ENCODE data around the gene USP24. TPM values are rescaled to one million over a fixed set of nuclear protein-coding genes. Genes with fewer than 3 reads are reported as not detected.

USP24 gene
- total RNA-seq, 1 experiment from 2014 or later, result 35.3 TPM

DNA sequence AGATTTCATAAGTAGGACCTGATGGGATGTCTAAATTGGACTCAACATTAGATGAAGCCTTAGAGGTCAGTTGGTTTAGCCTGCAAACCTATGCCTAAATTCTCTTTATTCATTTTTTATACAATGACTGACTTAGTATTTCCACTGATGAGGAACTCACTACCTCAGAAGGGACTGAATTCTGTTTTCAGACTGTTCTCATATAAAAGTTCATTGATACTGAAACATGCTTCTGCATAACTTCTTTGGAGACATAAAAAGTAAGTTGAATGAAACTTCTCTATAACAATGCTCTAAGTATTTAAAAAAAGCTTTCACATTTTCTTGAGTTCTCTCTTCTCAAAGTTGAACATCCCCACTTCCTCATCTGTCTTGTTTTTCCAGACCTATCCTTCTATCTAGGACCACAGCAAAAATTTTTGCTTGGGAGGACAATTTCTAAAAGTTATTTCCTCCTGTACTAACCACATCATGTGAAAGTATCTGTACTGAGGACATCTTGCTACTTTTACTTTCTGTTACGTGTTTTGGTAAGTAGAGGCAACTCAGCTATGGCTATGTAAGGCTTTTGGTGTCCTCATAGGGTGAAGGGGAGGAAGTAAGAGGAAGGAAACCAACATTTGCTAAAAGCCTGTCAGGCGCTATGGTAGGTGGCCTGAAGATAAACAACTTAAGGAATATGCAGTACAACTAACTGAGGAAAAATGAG, 64.1 kb downstream of the USP24 start:
- no peak overlapping the region for H3T11ph ChIP-seq (ENCODE audit: low read length)
- H3K56ac ChIP-seq (ENCODE audit: insufficient read length, low read depth, low read length), result no peak overlapping the region
- peaks cover 13 to 48% (median 36%) of the 10 kb centered on the region in 3 experiments; a peak in 6 of 7 replicates for H3K36me3 Mint-ChIP-seq (ENCODE audit: insufficient read depth in 1 of 3, low read depth in 3 of 3)
- no peak overlapping the region for H3K27ac Mint-ChIP-seq
- no peak overlapping the region for H3K4ac ChIP-seq (ENCODE audit: low read depth, low read length)
- no peak overlapping the region for H4K5ac ChIP-seq (ENCODE audit: insufficient read length, low read depth, low read length)
- no peak overlapping the region for H2AFZ ChIP-seq (ENCODE audit: low read length)
- H3K23me2 ChIP-seq (ENCODE audit: insufficient read length, low read depth, low read length, poor library complexity, severe bottlenecking), result no peaks in the 10 kb centered on the region
- no peak overlapping the region for H3K4me3 Mint-ChIP-seq
- no peaks in the 10 kb centered on the region; a peak in 1 of 5 replicates for H3K9me3 Mint-ChIP-seq
- no peaks in the 10 kb centered on the region for H3K27me3 ChIP-seq (ENCODE audit: insufficient read depth, low read length)
- H4K20me1 ChIP-seq (ENCODE audit: control insufficient read depth, insufficient read depth, insufficient read length), result no peaks in the 10 kb centered on the region
- H3K27ac ChIP-seq (ENCODE audit: insufficient read length, low read depth, low read length), result no peak overlapping the region
- H2BK120ac ChIP-seq (ENCODE audit: low read depth, low read length, poor library complexity, severe bottlenecking), result no peak overlapping the region
- H2BK20ac ChIP-seq (ENCODE audit: low read depth, low read length, poor library complexity, severe bottlenecking), result no peak overlapping the region
- no peaks in the 10 kb centered on the region for H3K79me2 ChIP-seq (ENCODE audit: insufficient read depth, low read length)
- H3K14ac ChIP-seq (ENCODE audit: insufficient read depth, low read length), result no peak overlapping the region
- no peaks in the 10 kb centered on the region for H3K4me1 ChIP-seq (ENCODE audit: insufficient read depth, low read length)
- no peak overlapping the region for H3K23ac ChIP-seq (ENCODE audit: insufficient read length, low read depth, low read length)
- H3K4me1 Mint-ChIP-seq, result no peaks in the 10 kb centered on the region
- no peak overlapping the region for H2BK5ac ChIP-seq (ENCODE audit: insufficient read length, low read length)
- no peaks in the 10 kb centered on the region for H3K79me1 ChIP-seq (ENCODE audit: insufficient read depth, low read depth, low read length, poor library complexity, severe bottlenecking)
- H3K18ac ChIP-seq (ENCODE audit: insufficient read length, low read depth, low read length), result no peak overlapping the region
- no peak overlapping the region for H3K9ac ChIP-seq (ENCODE audit: extremely low read depth, insufficient read length, low read length)
- no peak for DNase-seq
- no peak overlapping the region for H4K91ac ChIP-seq (ENCODE audit: insufficient read length, low read depth, low read length)
- H2AK5ac ChIP-seq (ENCODE audit: insufficient read length, low read length), result no peak overlapping the region
- no peak overlapping the region for H3K4me2 ChIP-seq (ENCODE audit: insufficient read depth, insufficient read length, low read length)
- no peak for TF ChIP-seq CTCF (conservative IDR thresholded peaks at IDR 0.05)
- WGBS (ENCODE audit: extremely low coverage, insufficient read length, low lambda C conversion rate), result no CpG with 5 or more reads among the region's 2 CpGs
- H4K8ac ChIP-seq (replicated peaks; ENCODE audit: insufficient read length, low read depth, low read length), result no peak overlapping the region
- no peak overlapping the region for H2BK15ac ChIP-seq (ENCODE audit: low read depth, low read length)
- H3K9me3 ChIP-seq (ENCODE audit: control insufficient read depth, low read depth, low read length), result no peaks in the 10 kb centered on the region
- no peaks in the 10 kb centered on the region for H3K27me3 Mint-ChIP-seq (ENCODE audit: low read depth)
- no peak overlapping the region for H2BK12ac ChIP-seq (ENCODE audit: insufficient read length, low read depth, low read length)

All from H9 (cell line).